Esophagus (tissue), 2 donors: Measurements from ENCODE around the gene FAM83G. TPM values are rescaled to one million over a fixed set of nuclear protein-coding genes. Genes with fewer than 3 reads are reported as not detected.
"Not testable (repeated sequence)": the region's sequence is repeated elsewhere in the genome, so short reads cannot be mapped to it uniquely, and the experiment has no call there.

Experiments used
- H3K27ac ChIP-seq, 2 donors: one replicate each; pipeline ENCODE4 v1.5.1; 2013; ENCODE audit warnings: low read depth in 2 of 2, mild to moderate bottlenecking in 2 of 2, inconsistent platforms in 1 of 2, low read length in 1 of 2, moderate library complexity in 1 of 2
- H3K27me3 ChIP-seq, 2 donors: one replicate each; pipeline ENCODE4 v1.6.1; 2013; ENCODE audit warnings: low read length in 2 of 2, control low read depth in 1 of 2, mild to moderate bottlenecking in 1 of 2; ENCODE audit not compliant: insufficient read depth in 2 of 2, control insufficient read depth in 1 of 2
- H3K36me3 ChIP-seq, 2 donors: one replicate each; pipeline ENCODE4 v1.6.1; 2013; ENCODE audit warnings: low read length in 1 of 2; ENCODE audit not compliant: control insufficient read depth in 2 of 2, insufficient read depth in 2 of 2
- H3K4me1 ChIP-seq, 2 donors: one replicate each; pipeline ENCODE4 v1.6.1; 2013; ENCODE audit warnings: low read length in 1 of 2; ENCODE audit not compliant: control insufficient read depth in 2 of 2, insufficient read depth in 2 of 2
- H3K4me3 ChIP-seq, 2 donors: one replicate each; pipeline ENCODE4 v1.5.1; 2013; ENCODE audit warnings: low read length in 2 of 2, mild to moderate bottlenecking in 2 of 2, low read depth in 1 of 2, moderate library complexity in 1 of 2
- H3K9me3 ChIP-seq, 2 donors: one replicate each; pipeline ENCODE4 v1.6.1; 2013; ENCODE audit warnings: mild to moderate bottlenecking in 2 of 2, low read depth in 1 of 2, low read length in 1 of 2, moderate library complexity in 1 of 2; ENCODE audit not compliant: control insufficient read depth in 2 of 2, insufficient read depth in 1 of 2
- WGBS, 2 donors: extraction: QIAGEN DNeasy Blood & Tissue Kit; methylation state at CpG; one replicate each; pipeline ENCODE4 v1.1.7; 2013; 5-methylcytosine and 5-hydroxymethylcytosine counted together
- polyA plus RNA-seq, 2 donors: library from polyadenylated mRNA; stranded (reverse); fragments of 200-250 nt; gene quantifications; one replicate each; pipeline ENCODE4 v1.2.3, GENCODE V29; 2013
- donor health status: healthy with polysubstance abuse.
- donor health status: Bipolar disorder and iron deficiency.

The FAM83G gene
- polyA plus RNA-seq, 2 donors = 33.2 to 37.1 TPM

- H3K9me3 ChIP-seq, H3K27ac ChIP-seq, H3K4me1 ChIP-seq, H3K4me3 ChIP-seq, H3K27me3 ChIP-seq, H3K36me3 ChIP-seq: not testable (repeated sequence)
- no CpG with 5 or more reads among the region's 12 CpGs for WGBS, 2 donors
These were observed 34.2 kb upstream of the FAM83G start for GRCh38 chr17:19038730-19039129.

- not testable (repeated sequence) for H3K36me3 ChIP-seq, H3K9me3 ChIP-seq, H3K4me1 ChIP-seq, H3K27me3 ChIP-seq, H3K27ac ChIP-seq, H3K4me3 ChIP-seq
- no CpG with 5 or more reads among the region's 17 CpGs for WGBS, 2 donors
These were observed 33.4 kb upstream of the FAM83G start for GRCh38 chr17:19038007-19038406.

GRCh38 chr17:19037547-19037946, 33.0 kb upstream of the FAM83G start:
- not testable (repeated sequence) for H3K27ac ChIP-seq, H3K36me3 ChIP-seq, H3K9me3 ChIP-seq, H3K4me3 ChIP-seq, H3K27me3 ChIP-seq, H3K4me1 ChIP-seq
- WGBS, 2 donors = 14% methylated on average over 1 of the region's 6 CpGs; no CpG with 5 or more reads in 1 of the 2 donors

GRCh38 chr17:19036186-19036585, 31.6 kb upstream of the FAM83G start:
- not testable (repeated sequence) for H3K4me3 ChIP-seq, H3K9me3 ChIP-seq, H3K27ac ChIP-seq, H3K4me1 ChIP-seq, H3K27me3 ChIP-seq, H3K36me3 ChIP-seq
- WGBS, 2 donors = no CpG with 5 or more reads among the region's 6 CpGs

GRCh38 chr17:19032377-19032988, 27.9 kb upstream of the FAM83G start:
- not testable (repeated sequence) for H3K4me3 ChIP-seq, H3K9me3 ChIP-seq, H3K4me1 ChIP-seq, H3K27ac ChIP-seq, H3K36me3 ChIP-seq, H3K27me3 ChIP-seq
- WGBS, 2 donors = 16% methylated on average over 3 of the region's 24 CpGs; no CpG with 5 or more reads in 1 of the 2 donors

GRCh38 chr17:19031729-19032128, 27.2 kb upstream of the FAM83G start:
- H3K36me3 ChIP-seq, H3K9me3 ChIP-seq, H3K4me3 ChIP-seq, H3K4me1 ChIP-seq, H3K27ac ChIP-seq, H3K27me3 ChIP-seq: not testable (repeated sequence)
- WGBS, 2 donors = no CpG with 5 or more reads among the region's 4 CpGs

- H3K4me3 ChIP-seq, H3K27ac ChIP-seq, H3K4me1 ChIP-seq, H3K36me3 ChIP-seq, H3K27me3 ChIP-seq, H3K9me3 ChIP-seq: not testable (repeated sequence)
- WGBS, 2 donors = 90% methylated on average over 2 of the region's 5 CpGs; no CpG with 5 or more reads in 1 of the 2 donors
These were observed 26.3 kb upstream of the FAM83G start for GRCh38 chr17:19030771-19031449.

GRCh38 chr17:19029740-19030139, 25.2 kb upstream of the FAM83G start:
- not testable (repeated sequence) for H3K4me3 ChIP-seq, H3K4me1 ChIP-seq, H3K27ac ChIP-seq, H3K36me3 ChIP-seq, H3K27me3 ChIP-seq, H3K9me3 ChIP-seq
- 39% methylated on average over 2 of the region's 5 CpGs; no CpG with 5 or more reads in 1 of the 2 donors for WGBS, 2 donors

GRCh38 chr17:19028671-19029070, 24.1 kb upstream of the FAM83G start:
- WGBS, 2 donors = no CpG with 5 or more reads among the region's 11 CpGs
- not testable (repeated sequence) for H3K4me1 ChIP-seq, H3K27me3 ChIP-seq, H3K27ac ChIP-seq, H3K36me3 ChIP-seq, H3K9me3 ChIP-seq, H3K4me3 ChIP-seq
